Hippocampal formation (tissue), 2 donors: Measurements from ENCODE around the gene CCSER1.
"Not testable (repeated sequence)": the region's sequence is repeated elsewhere in the genome, so short reads cannot be mapped to it uniquely, and the experiment has no call there.

ENCODE experiments used
- DNase-seq, 2 donors: peaks; one replicate each; lab custom pipeline; 2025; lab: John Stamatoyannopoulos, UW

CCSER1 gene

GRCh38 chr4:90299373-90299772 lies 172.2 kb downstream of the CCSER1 start:
- no peak for DNase-seq

GRCh38 chr4:90306810-90307209 lies 179.6 kb downstream of the CCSER1 start:
- DNase-seq = no peak

GRCh38 chr4:90317140-90317539 lies 189.9 kb downstream of the CCSER1 start:
- not testable (repeated sequence) for DNase-seq

GRCh38 chr4:90317785-90318184 lies 190.6 kb downstream of the CCSER1 start:
- DNase-seq = no peak

GRCh38 chr4:90318193-90318592 lies 191.0 kb downstream of the CCSER1 start:
- no peak for DNase-seq

- no peak for DNase-seq
These were observed 201.4 kb downstream of the CCSER1 start for GRCh38 chr4:90328558-90328957.

GRCh38 chr4:90330546-90330945 lies 203.4 kb downstream of the CCSER1 start:
- DNase-seq = no peak

- no peak for DNase-seq
These were observed 218.5 kb downstream of the CCSER1 start for GRCh38 chr4:90345549-90346215.

- DNase-seq = no peak
These were observed 222.4 kb downstream of the CCSER1 start for GRCh38 chr4:90349636-90350035.

GRCh38 chr4:90357117-90357710 lies 230.0 kb downstream of the CCSER1 start:
- DNase-seq = peak in 1 of 2 donors; percentile 51

GRCh38 chr4:90375081-90375480 lies 247.9 kb downstream of the CCSER1 start:
- DNase-seq = no peak

- DNase-seq = no peak
These were observed 266.0 kb downstream of the CCSER1 start for GRCh38 chr4:90393215-90393614.

GRCh38 chr4:90403781-90404180 lies 276.6 kb downstream of the CCSER1 start:
- no peak for DNase-seq

GRCh38 chr4:90407897-90408296 lies 280.7 kb downstream of the CCSER1 start:
- not testable (repeated sequence) for DNase-seq

- not testable (repeated sequence) for DNase-seq
These were observed 285.6 kb downstream of the CCSER1 start for GRCh38 chr4:90412786-90413185.

- no peak for DNase-seq
These were observed 287.9 kb downstream of the CCSER1 start for GRCh38 chr4:90415116-90415515.

GRCh38 chr4:90419124-90419711 lies 292.0 kb downstream of the CCSER1 start:
- peak in 1 of 2 donors; percentile 73 for DNase-seq

GRCh38 chr4:90421161-90421560 lies 294.0 kb downstream of the CCSER1 start:
- DNase-seq = no peak

- no peak for DNase-seq
These were observed 298.7 kb downstream of the CCSER1 start for GRCh38 chr4:90425893-90426292.

GRCh38 chr4:90438522-90438921 lies 311.3 kb downstream of the CCSER1 start:
- DNase-seq = no peak

GRCh38 chr4:90441770-90442169 lies 314.6 kb downstream of the CCSER1 start:
- DNase-seq = no peak

GRCh38 chr4:90442619-90443018 lies 315.4 kb downstream of the CCSER1 start:
- no peak for DNase-seq

- no peak for DNase-seq
These were observed 316.0 kb downstream of the CCSER1 start for GRCh38 chr4:90443231-90443630.
